LNCAP (cell line): ENCODE measurements around the gene PDE9A.

Experiments used
- TF ChIP-seq, protein P1 (sequence below): fragments of 450-650 bp; IDR thresholded peaks from 2 replicates; pipeline ENCODE4 v1.5.1; 2017; ENCODE audit warnings: mild to moderate bottlenecking

The PDE9A gene

GRCh38 chr21:42794551-42794950, 141.1 kb downstream of the PDE9A start:
- TF ChIP-seq, protein P1, sequence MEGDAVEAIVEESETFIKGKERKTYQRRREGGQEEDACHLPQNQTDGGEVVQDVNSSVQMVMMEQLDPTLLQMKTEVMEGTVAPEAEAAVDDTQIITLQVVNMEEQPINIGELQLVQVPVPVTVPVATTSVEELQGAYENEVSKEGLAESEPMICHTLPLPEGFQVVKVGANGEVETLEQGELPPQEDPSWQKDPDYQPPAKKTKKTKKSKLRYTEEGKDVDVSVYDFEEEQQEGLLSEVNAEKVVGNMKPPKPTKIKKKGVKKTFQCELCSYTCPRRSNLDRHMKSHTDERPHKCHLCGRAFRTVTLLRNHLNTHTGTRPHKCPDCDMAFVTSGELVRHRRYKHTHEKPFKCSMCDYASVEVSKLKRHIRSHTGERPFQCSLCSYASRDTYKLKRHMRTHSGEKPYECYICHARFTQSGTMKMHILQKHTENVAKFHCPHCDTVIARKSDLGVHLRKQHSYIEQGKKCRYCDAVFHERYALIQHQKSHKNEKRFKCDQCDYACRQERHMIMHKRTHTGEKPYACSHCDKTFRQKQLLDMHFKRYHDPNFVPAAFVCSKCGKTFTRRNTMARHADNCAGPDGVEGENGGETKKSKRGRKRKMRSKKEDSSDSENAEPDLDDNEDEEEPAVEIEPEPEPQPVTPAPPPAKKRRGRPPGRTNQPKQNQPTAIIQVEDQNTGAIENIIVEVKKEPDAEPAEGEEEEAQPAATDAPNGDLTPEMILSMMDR, result no peak

GRCh38 chr21:42796327-42797062, 143.1 kb downstream of the PDE9A start:
- TF ChIP-seq, protein P1, result no peak

- TF ChIP-seq, protein P1, result no peak
Observed at GRCh38 chr21:42797522-42797921, 144.1 kb downstream of the PDE9A start.

GRCh38 chr21:42798106-42798505, 144.7 kb downstream of the PDE9A start:
- TF ChIP-seq, protein P1, result no peak

DNA sequence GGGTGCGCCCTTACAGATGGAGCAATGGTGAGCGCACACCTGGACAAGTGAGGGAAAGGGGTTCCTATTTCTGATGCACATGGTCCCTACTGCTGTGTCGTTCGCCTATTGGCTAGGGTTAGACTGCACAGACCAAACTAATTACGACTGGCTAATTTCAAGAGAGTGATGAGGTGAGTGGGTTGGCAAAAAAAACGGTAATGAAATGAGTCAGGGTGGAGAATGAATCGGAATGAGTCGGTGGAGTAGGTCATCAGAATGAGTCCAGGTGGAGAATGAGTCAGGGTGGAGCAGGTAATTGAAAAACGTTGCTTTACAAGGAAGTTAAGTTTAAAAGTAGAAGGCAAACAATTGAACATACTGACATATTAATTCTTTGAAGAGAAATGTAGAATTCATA, 146.1 kb downstream of the PDE9A start:
- TF ChIP-seq, protein P1, result no peak

GRCh38 chr21:42799948-42800347, 146.5 kb downstream of the PDE9A start:
- TF ChIP-seq, protein P1, result no peak

DNA sequence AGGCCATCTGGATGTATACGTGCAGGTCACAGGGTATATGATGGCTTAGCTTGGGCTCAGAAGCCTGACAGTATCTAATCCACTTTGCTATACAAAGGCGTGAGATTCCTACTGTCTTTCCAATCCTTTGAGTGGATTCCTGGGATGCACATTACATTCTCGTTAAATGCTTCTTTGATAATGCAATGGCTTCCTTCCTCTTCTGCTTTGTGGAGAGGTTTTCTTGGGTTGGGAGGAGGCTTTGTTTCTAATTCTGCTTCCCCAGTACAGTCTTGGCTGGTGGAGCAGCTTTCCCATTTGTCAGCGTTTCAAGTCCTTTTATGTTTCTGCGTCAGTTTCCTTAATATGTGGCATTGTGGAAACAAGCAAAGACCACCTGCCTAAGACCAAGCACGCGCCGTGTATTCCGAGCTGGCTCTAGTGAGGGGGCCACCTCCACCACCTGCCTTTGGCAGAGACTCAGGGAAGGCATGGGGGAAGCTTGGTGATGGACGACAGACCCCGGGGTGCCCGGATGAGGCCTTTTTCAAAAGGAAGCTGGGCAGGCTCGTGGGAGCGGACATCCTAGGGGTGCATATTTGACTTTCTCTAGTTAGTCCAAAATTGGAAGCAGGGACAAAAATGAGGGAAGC, 153.2 kb downstream of the PDE9A start:
- TF ChIP-seq, protein P1, result no peak
